CD1c-positive myeloid dendritic cell (primary cell): Measurements from ENCODE around the gene PARD3.

Experiments
- DNase-seq: peaks from one replicate; pipeline ENCODE4 v3.0.0-alpha.2; 2016; ENCODE audit errors: extremely low spot score

Gene PARD3

DNA sequence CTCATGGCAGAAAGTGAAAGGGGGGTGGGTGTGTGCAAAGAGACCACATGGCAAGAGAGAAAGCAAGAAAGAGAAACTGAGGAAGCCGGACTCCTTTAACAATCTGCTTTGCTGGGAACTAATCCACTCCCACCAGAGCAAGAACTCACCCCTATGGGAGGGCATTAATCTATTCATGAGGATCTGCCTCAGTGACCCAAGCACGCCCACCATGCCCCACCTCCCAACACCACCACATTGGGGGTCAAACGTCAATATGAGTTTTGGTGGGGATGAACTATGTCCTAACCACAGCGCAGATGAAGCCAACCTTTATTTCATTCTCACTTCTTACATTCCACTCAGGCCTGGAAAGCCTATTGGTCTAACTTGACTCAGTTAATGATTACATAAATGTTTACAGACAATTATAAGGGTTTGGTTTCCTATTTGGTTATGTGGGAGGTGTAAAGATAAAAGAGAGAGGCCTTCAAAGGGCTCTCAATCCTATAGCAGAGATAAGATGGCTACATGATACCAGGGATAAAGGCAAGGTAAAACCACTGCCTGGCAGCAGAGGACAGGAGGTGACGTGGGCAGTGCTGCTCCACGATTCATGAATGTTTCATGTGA, 601.8 kb downstream of the PARD3 start:
- DNase-seq: no peak

DNA sequence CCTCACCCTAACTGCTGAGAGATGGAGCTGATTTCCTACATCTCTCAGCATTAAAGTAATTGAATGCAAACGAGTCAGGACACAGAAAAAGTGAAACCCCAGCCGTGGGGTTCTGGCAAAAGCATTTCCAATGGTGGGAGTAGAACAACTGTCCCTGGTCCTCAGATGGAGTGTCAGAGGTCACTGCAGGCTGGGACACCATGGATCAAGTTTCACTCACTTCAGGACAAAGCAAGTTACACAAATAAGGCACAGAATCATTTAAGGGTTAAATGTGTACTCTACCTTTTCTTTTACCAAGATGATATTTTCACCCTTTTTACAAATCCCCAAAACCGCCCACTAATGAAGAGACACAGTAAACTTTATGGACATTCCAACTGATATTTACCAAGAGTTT, 607.8 kb downstream of the PARD3 start:
- DNase-seq: no peak

DNA sequence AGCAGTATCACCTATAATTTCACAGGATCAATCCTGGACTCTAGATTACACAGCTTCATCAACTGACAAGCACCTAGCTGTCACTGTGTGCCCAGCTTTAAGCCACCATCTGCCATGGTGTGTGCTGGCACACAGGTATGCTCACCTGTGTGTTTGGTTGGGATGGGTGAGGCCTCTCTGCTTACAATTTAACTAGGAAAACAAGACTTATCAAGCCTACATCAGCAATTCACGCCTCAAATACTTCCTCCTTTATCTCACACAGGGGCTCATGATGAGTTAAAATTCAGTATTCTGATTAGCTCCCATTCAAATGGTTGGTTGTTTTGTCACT, 608.2 kb downstream of the PARD3 start:
- no peak for DNase-seq

DNA sequence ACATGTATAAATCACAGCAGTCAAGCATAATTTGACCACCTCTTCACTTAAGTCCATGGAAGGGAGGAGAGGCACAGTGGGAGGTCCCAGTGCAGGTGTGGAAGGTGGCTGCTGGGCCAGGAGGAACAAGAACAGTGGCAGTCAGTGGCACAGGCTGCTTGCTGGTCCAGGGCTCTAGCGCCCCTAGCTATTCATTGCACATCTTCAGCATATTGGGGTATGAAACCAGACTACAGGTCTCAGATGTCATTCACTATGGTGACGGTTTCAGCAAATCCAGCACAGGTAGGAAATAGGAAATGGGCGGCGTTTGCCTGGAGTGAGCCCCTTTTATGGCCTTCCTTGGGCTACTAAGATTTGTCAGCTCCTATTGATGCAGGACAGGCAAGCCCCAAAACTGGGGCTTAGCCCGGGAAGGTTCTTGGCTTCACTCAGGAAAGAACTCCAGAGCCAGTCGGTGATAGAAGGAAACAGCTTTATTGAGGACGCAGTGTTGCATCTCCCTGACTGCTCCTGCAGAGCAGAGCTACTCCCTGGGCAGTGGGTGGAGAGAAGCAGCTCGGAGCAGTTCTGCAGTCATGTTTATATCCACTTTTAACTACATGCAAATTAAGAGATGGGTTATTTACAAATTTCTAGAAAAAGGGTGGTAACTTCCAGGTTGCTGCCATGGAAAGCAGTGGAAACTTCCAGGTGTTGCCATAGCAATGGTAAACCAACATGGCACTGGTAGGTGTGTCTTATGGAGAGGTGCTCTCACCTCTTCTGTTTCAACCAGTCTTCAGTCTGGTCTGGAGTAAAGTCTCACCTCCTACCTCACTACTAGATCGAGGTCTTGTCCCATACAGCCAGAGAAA, 608.8 kb downstream of the PARD3 start:
- no peak for DNase-seq

DNA sequence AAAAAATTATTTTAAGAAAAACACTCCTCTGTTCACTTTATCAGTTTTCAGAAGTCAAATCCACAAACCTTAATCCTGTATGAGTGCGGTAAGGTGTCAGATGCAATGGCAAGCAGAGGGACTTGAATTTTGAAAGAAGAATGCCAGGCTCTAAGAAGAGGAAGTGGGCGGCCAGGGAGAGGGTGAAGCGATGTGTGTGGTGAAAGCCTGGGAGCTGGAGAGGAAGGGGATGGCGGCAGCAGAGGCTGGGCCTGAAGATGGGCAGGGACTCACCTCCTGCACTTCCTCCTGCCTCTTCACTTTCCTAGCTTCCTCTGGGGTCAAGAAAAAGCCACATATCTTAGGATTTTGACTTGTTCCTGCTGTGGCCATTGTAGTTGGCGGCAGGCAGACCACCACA, 609.6 kb downstream of the PARD3 start:
- peak; percentile 27 for DNase-seq

DNA sequence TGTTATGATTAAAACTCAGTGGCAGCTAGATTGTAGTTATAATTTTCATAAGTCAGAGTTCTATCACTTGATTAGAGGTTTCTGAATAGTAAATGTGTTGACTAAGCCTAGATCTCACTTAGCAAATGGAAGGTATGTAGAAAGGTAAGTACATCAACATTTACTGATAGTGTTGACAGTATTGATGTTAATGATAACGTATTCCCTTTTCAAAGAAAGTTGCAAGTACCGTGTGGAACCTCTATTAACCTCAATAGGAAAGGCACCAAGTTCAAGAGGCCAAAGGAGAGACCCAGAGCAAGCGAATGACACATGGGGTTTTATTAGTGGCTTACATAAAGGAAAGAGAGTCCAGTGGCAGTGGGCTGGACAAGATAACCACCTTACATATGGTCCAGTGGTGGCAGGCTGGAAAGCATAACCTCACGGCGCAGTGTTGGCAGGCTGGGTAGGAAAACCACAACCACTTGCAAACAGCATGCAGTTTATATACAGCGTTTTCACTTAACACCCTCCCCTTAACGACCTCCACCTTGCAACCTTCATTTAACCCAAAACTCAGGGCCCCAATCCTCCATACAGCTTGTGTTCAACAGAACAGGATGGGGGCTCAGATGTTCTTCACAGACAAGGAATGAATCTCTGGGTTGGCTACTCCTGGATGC, 611.0 kb downstream of the PARD3 start:
- no peak for DNase-seq

DNA sequence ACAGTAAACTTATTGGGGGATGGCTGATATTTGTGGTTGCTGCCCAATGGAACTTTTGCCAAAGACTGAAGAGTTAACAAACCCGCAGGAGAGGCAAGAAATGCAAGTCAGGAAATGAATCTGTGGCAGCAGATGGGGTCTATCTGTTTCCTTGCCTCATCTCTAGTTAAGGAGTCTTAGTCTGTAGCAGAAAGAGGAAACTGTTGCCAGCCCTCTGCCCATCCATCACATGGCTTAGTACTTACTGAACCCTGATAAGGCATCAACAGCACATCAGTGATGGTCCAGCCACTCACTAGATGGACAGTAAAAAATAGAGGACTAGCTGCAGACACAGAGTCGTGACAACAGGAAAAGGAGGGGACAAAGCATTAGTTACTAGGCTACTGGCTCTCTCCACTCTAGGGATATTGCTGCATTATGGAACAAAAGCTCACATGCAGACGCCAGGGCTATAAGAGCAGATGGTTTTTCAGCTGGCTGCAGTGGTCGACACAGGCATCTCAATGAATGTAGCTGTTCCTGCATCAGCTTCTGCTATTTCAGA, 614.7 kb downstream of the PARD3 start:
- DNase-seq: no peak

DNA sequence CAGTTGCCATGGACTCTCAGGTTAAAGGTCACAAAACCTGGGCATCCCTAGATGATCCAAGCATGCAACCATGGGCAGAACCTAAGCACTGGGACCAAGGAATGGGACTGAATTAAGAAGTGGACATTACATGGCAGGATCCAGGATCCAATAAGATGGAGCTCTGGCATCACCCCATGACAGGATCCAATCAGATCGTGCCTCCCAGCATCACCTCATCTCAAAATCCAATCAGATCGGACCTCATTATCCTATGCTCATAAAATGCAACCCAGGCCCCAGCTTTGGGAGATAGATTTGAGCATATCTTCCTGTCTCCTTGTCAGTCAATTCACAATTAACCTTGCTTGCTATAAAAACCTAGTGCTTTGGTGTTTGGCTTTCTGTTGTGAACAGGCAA, 616.1 kb downstream of the PARD3 start:
- DNase-seq: no peak

DNA sequence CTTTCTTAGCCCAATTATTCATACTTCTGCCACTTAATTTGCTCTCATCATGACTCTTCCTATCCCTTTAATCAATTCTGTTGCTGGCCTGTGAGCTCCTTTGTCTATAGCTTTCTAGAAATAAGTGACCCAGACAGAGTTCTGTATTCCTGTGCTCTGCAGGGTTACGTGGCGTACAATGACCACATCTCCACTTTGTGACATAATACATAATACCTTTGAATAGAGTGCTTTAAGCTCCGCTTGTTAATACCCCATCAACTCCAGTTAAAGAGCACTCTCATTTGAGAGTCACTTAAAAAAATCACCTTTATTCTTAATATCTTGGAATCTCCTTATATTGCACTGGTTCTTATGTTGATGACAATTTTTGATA, 619.0 kb downstream of the PARD3 start:
- DNase-seq: no peak

DNA sequence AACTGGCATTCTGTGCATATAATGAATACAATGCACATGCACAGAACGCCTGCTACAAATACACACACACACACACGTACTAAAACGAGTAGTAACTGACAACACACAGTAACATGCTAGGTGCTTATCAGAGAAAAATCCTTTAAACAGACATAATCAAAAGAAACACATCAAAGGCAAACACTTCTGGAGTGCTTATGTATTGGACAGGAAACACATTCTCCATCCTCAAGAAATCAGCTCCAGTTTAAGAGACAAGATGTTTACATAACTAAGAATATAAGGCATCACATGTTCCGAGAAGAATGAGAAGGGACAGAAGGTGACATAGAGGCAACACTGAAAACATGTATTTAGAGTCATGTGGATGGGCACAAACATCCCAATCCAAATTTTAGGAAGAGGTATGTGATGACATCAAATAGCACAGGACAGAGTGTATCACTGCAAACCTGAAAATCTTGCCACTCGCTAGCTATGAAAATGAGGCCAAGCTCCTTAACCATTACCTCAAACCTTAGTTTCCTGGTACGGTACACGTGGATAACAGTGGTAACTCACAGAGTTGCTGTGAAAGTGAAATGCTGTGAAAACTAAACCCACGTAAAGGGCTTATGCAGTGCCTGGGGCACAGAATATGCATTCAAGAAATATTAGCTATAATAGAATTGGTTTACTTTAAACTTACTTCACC, 619.6 kb downstream of the PARD3 start:
- DNase-seq: no peak

DNA sequence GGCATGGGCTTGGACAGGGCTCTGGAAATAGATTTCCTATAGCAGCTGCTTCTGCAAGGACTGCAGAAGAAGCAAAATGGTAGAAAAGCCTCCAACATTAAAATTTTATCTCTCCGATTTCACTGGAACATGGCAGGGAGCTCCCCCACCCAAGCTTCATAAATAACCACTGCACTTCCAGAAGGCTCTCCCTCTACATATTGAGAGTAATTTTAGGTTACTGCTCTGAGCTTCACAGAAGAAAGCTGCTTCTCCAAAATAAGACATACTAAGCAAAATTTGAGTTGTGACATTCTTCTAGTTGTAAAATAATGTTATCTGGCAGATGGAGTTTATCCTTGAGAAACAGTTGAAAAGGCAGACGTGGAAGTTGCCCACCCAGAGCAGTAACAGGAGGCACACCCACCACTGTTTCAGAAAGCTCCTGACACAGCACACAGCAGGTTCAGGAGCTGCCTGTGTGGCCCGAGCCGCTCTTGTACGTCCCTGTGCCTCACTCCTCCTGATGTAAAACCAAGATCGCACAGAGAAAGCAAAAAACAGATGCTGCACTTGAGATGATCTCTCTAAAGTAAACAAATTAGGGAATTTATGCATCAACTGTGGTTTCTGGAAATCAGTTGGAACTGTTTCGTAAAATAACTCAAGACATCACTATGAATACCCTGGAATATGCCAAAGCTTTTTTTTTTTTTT, 621.0 kb downstream of the PARD3 start:
- DNase-seq: no peak

DNA sequence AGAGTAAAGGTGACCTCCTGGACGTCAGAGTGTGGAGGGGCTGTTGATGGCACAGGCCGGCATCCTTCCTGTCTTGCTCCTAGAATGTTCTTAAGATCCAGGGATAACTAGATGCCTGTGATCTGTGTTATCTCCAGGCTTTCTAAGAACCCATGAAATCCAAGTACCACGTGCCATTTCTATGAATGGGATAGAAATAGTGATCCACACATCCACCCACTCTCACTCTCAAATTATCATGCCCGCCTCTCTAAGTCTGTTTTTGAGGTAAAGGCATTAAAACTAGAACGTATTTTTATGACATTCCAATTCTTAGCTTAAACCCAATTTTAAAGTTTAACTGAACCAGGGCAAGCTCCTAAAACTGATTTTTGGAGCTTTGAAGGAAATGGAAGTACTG, 622.5 kb downstream of the PARD3 start:
- no peak for DNase-seq

DNA sequence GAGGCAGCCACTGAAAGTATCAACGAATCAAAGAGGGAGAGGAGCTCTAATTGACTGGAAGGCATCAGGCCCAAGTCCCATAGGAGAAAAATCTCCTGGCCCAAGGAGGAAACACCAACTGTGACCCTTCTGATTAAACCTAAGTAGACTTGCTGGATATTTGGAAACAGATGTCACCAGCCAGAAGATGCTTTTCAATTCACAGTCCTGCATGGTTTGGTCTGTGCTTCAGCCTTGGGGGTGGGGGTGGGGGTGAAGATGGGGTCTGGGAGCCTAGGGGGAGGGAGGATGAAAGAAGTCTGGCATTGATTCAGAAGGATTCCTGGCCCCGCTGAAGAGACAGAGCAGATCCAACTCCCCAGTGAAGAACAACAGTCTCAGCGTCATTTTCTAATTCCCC, 623.7 kb downstream of the PARD3 start:
- DNase-seq: no peak

DNA sequence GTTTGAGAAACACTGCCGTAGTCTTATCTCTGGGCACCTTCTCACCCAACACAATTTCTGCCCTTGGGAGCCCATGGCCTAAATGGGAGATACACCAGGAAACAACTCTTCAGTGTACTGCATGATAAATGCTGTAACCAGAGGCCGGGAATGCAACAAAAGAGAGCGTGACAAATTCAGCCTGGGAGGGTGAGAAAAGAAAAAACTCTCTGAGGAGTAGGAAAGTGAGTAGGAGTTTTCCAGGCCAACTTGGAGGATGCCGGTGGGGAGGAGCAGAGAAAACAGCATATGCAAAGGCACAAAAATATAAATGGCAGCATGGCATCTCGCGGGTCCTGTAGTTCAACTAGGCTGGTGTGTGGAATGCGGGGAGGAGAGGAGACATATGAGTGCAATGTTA, 624.5 kb downstream of the PARD3 start:
- DNase-seq: no peak

DNA sequence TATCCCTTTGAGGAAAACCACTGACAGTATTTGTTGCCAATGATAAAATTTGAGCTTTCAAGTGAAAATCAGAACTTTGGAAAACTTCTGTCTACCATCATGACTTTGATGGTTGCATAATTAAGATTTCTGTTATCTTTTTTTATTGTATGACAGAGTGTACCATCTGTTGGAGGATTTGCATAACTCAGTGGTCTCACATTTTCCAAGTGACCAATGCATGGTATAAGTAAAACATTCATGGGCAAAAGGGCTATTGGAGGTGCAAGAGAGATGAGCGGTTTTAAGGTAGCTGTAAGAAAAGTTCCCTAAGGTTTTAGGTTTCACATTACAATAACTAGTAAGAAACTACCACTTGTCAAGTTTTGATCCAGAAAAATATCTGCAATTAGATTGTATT, 625.3 kb downstream of the PARD3 start:
- DNase-seq: no peak

DNA sequence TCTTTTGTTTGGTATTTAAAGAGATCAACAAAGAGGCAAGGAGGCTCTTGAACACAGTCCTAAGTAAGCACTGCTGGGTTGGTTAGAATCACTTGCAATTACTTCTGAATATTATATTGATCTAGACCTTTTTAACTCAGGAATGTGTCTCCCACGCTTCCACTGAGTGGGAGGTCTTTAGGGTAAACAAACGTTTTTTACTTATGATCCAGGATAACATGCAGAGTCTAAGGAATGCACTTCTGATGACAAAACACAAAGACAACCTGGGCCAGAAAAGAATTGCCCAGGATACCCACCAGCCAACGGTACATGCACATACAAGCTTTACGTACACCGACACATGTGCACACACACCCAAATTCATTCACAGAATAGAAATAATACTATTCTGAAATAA, 626.9 kb downstream of the PARD3 start:
- no peak for DNase-seq

DNA sequence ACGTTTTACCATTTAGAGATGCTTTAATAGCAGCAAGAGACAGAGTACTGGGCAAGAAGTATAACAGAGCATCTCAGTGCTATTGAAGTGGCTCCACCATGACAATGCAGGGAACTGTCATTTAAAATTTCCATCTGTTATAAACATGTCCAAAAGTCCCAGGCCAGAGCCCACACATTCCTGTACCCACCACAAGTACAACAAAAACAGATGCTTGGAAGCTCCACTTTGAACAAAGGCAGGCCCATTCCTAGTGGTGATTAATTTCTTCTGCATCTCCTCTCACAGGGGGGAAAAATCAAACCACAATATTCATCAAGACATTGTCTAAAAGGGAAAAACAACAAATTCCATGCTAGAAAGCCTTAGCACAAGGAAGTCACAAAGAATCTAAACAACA, 627.9 kb downstream of the PARD3 start:
- no peak for DNase-seq

DNA sequence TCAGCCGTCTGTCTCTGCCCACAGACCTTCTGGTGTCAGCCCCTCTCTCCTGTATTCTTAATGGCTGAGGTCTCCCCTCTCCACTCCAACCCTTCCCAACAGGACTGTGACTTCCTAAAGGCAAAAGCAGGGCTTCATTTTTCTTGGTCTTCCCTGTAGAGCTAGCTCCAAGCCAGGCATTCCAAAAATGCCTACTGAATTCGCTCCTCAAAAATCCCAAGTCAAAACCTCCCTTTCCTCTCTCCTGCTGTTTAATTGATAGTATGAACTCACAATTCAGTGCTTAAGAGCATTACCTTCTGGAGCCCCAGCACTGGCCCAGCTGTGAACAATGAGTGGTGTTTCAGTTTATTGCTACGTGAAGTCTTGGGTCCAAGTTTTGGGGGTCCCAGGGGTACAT, 628.4 kb downstream of the PARD3 start:
- no peak for DNase-seq

DNA sequence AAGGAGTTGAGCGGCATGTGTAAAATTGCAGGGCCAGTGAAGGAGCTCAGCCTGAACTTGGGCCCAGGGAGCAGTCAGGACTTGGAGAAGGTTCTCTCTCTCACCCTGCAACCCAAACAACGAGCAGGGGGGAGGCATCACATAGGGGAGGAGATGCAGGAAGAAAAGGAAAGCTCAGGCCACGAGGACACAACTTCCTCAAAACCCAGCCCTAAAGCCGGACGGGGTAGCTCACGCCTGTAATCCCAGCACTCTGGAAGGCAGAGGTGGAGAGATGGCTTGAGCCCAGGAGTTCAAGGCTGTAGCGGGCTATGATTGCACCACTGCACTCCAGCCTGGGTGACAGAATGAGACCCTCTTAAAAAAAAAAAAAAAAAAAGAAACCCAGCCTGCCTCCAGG, 629.1 kb downstream of the PARD3 start:
- DNase-seq: no peak

DNA sequence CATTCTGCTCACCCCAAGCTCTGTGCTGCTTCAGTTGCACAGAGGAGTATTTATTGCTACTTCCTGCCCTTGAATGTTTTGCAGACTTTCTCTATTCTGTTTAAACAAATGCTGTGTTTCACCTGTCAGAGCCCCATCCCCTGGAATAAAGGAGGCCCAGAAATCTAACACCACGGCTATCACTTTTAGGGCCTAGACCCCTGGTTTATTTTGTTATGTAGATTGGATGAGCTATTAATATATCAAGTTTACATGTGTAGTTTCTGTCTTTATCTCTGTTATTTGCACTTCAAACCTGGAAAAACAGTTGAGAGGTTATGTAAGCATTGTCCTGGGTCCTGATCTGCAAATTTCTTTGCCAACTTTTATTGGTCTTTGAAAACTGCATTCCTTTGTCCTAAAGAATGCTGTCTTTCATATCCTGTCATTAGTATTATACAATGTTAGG, 630.1 kb downstream of the PARD3 start:
- DNase-seq: no peak

DNA sequence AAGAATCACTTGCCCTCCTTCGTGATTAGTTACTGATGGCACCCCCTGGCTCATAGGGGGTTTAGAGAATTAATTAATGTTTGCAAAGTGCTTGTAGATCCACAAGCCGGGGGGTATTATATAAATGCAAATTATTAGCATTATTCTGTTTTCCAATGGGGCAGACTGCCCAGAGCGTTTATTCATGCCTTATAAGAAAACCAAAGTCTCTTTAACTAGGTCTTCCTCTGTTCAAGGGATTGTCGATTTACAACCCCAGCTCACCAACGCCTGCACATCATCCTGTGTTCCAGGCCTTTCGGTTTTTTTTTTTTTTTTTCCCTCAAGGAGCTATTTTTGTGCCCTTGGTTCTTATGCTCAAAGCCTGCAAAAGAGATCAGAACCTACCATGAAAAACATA, 630.7 kb downstream of the PARD3 start:
- DNase-seq: no peak
